Neural progenitor cell (in vitro differentiated cells): ENCODE data around the gene NF2.

Experiments
- CTCF ChIP-seq: fragments of 200-600 bp; sonication (generic); IDR thresholded peaks from 2 replicates; pipeline ENCODE4 v1.5.1; 2017; ENCODE audit warnings: antibody characterized with exemption, mild to moderate bottlenecking
- EZH2 ChIP-seq: fragments of 200-600 bp; sonication (generic); IDR thresholded peaks from 2 replicates; pipeline ENCODE4 v1.6.1; 2017; ENCODE audit warnings: antibody characterized with exemption, mild to moderate bottlenecking, moderate library complexity

- TF ChIP-seq CTCF: no peak
- TF ChIP-seq EZH2: no peak
Measured at GRCh38 chr22:29630987-29631386, 27.6 kb downstream of the NF2 start.
